GM18870 (cell line): Measurements from ENCODE around the gene TUBA3D.
A peak's percentile ranks its signal among the peaks of the same experiment; 100 is the strongest.
"Not testable (repeated sequence)": the region's sequence is repeated elsewhere in the genome, so short reads cannot be mapped to it uniquely, and the experiment has no call there.

Source experiments
- ATAC-seq: cut with Tn5 transposase; IDR thresholded peaks from one replicate; pipeline ENCODE4 v1.9.1; 2021; ENCODE audit warnings: moderate library complexity; ENCODE audit not compliant: unreplicated experiment

The TUBA3D gene

DNA sequence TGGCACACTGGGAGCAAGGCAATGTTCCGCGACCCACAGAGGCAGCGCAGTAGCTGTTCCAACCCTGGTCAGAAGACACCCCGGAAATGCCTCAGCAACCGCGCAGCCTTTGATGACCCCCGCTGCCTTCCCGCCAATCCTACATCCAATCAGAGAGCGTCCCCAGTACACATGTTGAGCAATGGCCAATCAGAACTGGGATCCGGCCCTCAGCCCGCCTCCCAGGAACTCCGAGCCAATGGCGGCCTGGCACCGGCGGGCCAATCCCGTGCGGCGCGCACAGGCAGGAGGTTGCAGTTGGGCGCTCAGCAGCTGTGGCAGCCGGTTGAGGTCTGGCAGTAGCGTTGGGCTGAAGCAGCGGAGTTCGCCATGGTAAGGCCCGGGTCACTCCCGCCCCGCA lies at the start of gene TUBA3D:
TSS of gene TUBA3D (plus strand) at position 289 of the 400 bp plus-strand sequence. CDS start at position 370, 81 bp downstream.
- ATAC-seq = no peak

- no peak for ATAC-seq
Observed at GRCh38 chr2:131426727-131427126, 49.2 kb upstream of the TUBA3D start.

GRCh38 chr2:131431336-131431735 lies 44.6 kb upstream of the TUBA3D start:
- ATAC-seq = no peak

DNA sequence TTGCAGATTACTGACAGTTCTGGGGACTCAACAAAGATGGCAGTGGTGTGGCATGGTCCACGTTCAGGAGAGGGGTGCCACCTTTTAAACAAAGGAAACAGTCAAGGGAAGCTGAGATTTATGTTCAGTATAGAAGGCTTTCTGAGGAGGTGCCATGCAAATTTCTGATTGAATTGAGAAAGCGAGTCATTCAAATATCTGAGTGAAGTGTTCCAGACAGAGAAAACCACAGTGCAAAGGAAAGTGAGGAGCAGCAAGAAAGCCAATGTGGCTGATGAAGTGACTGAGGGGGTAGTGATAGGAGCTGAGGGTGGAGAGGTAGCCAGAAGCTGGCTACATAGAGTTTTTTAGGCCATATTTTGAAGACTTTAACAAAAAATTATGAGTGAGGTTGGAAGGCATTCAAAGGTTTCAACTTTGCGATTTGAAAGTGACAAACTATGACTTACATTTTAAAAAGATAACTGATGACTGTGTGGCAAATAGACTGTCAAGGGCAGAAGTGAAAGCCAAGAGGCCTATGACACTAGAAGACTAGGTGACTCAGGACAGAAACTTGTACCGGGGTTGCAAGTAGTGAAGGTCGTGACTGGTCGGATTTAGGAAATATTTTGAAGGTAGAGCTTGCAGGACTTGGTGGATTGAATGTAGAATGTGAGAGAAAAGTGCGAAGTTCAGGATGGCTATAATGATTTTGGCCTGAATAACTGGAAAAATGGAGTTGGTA lies 35.0 kb upstream of the TUBA3D start:
- not testable (repeated sequence) for ATAC-seq

GRCh38 chr2:131444736-131445514 lies 31.0 kb upstream of the TUBA3D start:
- ATAC-seq = not testable (repeated sequence)

DNA sequence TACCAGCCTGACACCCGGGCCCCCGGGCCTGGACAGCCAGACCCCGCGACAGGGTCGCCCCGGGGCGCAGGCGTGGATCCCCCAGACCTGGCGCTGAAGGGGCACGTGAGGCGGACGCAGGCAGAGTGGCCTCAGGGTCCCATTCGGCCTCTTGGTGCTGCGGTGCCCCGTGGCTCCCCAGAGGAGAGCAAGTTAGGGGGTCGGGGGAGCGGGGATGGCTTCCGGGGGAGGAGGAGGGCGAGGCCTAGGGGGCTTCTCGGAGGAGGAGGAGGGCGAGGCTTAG lies 30.5 kb upstream of the TUBA3D start:
- ATAC-seq = not testable (repeated sequence)

DNA sequence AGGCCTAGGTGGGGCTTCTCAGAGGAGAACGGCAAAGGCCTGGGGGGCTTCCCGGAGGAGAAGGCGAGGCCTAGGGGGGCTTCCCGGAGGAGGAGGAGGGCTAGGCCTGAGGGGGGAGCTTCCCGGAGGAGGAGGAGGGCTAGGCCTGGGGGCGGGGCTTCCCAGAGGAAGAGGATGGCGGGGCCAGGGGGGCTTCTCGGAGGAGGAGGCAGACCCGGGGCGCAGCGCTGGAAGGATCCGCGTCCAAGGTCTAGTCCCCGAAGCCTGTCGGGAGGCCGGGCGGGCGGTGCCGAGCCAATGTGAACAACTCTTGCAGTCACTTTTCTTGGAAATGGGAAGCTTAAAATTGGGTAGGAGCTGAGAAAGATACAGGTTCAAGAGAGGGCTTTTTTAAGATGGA lies 30.0 kb upstream of the TUBA3D start:
- no peak for ATAC-seq

- not testable (repeated sequence) for ATAC-seq
Observed at GRCh38 chr2:131447981-131448380, 27.9 kb upstream of the TUBA3D start.

DNA sequence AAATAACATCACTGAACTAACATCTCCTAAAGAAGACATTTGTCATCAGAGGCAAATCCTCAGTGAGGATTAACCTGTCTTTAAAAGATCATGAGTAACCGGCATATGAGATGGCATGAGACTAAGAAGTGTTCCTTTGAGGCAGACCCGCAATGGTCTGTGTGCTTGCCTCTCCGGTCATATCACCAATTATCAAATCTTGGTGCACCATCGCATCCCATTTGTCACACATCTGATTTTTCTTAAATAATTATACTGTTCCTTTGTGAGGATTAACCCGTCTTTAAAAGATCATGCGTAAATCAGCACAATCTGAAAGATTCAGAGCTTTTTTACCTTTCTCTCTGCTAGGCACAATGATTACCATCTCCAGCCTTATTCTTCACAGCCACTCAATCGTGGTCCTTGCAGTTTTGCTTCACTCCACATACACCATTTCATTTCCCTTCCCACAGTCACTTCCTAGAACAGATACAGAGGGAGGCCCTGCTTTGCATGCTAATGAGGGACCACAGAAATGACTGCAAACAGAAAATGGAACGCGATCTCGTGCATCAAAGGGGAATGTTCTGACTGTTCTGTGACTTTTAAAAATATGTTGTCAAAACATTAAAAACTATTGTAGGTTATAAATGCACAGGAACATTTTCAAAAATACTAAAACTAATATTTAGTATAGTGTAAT lies 24.5 kb upstream of the TUBA3D start:
- peak; percentile 97 for ATAC-seq

GRCh38 chr2:131454914-131455313 lies 21.0 kb upstream of the TUBA3D start:
- not testable (repeated sequence) for ATAC-seq

- not testable (repeated sequence) for ATAC-seq
Observed at GRCh38 chr2:131467722-131468121, 8.2 kb upstream of the TUBA3D start.

- ATAC-seq = not testable (repeated sequence)
Observed at GRCh38 chr2:131470944-131471343, 5.0 kb upstream of the TUBA3D start.

DNA sequence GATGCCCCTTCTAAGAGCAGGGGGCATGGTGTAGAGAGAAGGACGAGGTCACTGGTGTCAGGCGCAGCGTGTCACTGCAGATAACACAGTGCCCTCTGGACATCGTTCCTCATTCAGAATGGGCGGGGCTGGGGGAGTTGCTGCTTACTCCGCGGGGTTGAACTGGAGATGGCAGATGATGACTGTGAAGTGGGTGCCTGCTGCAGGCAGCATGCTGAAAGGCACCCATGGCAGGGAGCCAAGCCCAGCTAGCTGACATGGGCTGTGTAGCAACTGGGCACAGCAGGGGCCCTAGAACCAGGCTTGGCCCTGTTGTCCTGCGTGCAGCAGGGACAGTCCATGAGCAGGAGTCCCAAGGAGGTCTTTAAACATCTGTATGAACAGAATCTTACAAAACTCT lies 4.3 kb upstream of the TUBA3D start:
- ATAC-seq = not testable (repeated sequence)

DNA sequence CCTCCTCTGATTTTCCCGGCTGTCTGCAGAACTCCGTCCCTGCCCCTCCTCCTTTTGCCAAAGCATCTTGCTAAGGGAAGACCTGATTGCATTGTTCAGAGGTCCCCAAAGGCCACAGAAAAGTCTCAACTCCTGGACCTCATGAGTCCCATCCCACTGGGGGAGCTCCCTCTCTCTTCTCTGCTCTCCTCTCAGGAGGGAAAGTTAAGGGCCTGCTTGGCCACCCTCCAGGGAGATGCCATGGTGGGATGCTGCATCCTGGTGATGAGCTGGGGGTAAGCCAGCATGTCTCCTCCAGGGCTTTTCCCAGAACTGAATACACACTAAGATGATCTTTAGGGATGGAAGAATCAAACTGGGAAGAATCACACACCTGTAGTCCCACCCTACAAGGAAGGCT lies 2.7 kb upstream of the TUBA3D start:
- not testable (repeated sequence) for ATAC-seq

GRCh38 chr2:131476363-131476762 lies 444 bp downstream of the TUBA3D start:
- not testable (repeated sequence) for ATAC-seq

DNA sequence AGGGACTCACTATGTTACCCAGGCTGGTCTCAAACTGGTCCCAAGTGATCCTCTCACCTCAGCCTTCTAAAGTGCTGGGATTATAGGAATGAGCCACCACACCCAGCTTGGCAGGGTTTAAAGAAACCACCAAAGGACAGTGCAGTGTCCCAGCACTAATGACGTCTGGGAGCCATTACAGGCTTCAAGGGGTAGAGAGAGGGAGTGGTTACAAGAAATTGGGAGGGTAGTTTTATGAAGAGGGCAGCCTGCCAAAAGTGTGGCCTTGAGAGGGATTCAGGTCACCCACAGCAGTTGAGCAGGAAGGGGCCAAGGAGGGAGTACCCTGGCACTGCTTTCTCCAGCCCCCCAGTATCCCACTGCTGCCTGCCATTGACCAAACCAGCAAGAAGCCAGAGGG lies 1.3 kb downstream of the TUBA3D start:
- ATAC-seq = not testable (repeated sequence)

GRCh38 chr2:131478074-131478849 lies 2.3 kb downstream of the TUBA3D start:
- not testable (repeated sequence) for ATAC-seq

DNA sequence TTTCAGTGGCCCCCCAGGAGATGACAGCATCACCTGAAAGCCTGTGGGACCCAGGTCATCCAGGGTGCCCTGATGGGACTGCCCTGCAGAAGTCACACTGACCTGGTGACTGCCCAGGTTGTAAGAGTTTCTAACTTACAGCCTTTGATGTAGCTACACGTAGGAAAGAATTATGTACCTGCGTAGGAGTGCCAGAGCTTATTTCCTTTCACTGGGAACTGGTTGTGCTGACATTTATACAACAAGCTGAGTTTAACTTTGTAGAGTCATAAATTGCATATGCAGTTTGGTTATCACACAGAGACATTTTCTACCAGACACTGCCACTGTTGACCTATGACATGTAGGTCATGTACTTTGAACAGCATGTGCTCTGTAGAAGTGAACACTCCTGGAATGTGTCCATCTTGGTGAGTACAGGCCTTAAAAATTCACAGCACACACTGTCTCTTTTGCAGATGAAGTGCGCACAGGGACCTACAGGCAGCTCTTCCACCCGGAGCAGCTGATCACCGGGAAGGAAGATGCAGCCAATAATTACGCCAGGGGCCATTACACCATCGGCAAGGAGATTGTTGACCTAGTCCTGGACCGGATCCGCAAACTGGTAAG lies 3.0 kb downstream of the TUBA3D start:
- ATAC-seq = not testable (repeated sequence)

GRCh38 chr2:131480351-131480750 lies 4.4 kb downstream of the TUBA3D start:
- ATAC-seq = not testable (repeated sequence)

GRCh38 chr2:131482506-131483155 lies 6.7 kb downstream of the TUBA3D start:
- not testable (repeated sequence) for ATAC-seq
